Caco-2 (cell line): Measurements from ENCODE around the gene DVL1. TPM values are rescaled to one million over a fixed set of nuclear protein-coding genes. Genes with fewer than 3 reads are reported as not detected.

Experiments
- BruUV-seq: library from RNA; stranded (reverse); fragments of 400-500 nt; replicated peaks from 2 replicates; lab custom pipeline; 2021; lab: Mats Ljungman, UMichigan
- CTCF ChIA-PET: fragments of 300-600 bp; sonication (Branson Sonifier 250); formaldehyde crosslinking; loops from one replicate; lab custom pipeline; 2022; ENCODE audit warnings: antibody characterized with exemption; lab: Charles Lee
- POLR2A ChIA-PET: fragments of 300-600 bp; sonication (Branson Sonifier 250); formaldehyde crosslinking; loops from one replicate; lab custom pipeline; 2022; ENCODE audit warnings: antibody characterized with exemption; lab: Charles Lee
- DNase-seq, 2 experiments: peaks; one replicate each; pipeline versions ENCODE4 v3.0.0 to v3.0.0-alpha.2; 2020 to 2022
- H3K27me3 ChIP-seq: replicated peaks from 2 replicates; pipeline ENCODE4 v1.6.0; 2011; ENCODE audit warnings: low read length; ENCODE audit not compliant: control insufficient read depth, insufficient read depth
- H3K36me3 ChIP-seq: 2 replicates; pipeline ENCODE4 v1.5.1; 2011; ENCODE audit warnings: low read length; ENCODE audit not compliant: control insufficient read depth, insufficient read depth
- H3K4me1 ChIP-seq: fragments of 250-450 bp; sonication (Bioruptor Pico); 2 replicates; pipeline ENCODE4 v1.5.1; 2020; ENCODE audit warnings: mild to moderate bottlenecking
- H3K4me3 ChIP-seq: 2 replicates; pipeline ENCODE4 v1.5.1; 2011; ENCODE audit warnings: low read depth, mild to moderate bottlenecking, control low read depth, low read length
- H3K9me3 ChIP-seq: fragments of 250-450 bp; sonication (Bioruptor Pico); 2 replicates; pipeline ENCODE4 v1.5.1; 2020; ENCODE audit warnings: mild to moderate bottlenecking, moderate library complexity
- H3K27ac Mint-ChIP-seq: one replicate; pipeline ENCODE4 v1.8.0; 2022; ENCODE audit warnings: mixed read lengths; ENCODE audit not compliant: unreplicated experiment
- H3K27me3 Mint-ChIP-seq: one replicate; pipeline ENCODE4 v1.8.0; 2022; ENCODE audit warnings: mixed read lengths; ENCODE audit not compliant: insufficient read depth, unreplicated experiment
- H3K36me3 Mint-ChIP-seq: one replicate; pipeline ENCODE4 v1.8.0; 2022; ENCODE audit warnings: mild to moderate bottlenecking, mixed read lengths; ENCODE audit not compliant: insufficient read depth, unreplicated experiment
- H3K4me1 Mint-ChIP-seq: one replicate; pipeline ENCODE4 v1.8.0; 2022; ENCODE audit warnings: low read depth, mixed read lengths; ENCODE audit not compliant: unreplicated experiment
- H3K4me3 Mint-ChIP-seq: one replicate; pipeline ENCODE4 v1.8.0; 2022; ENCODE audit warnings: mild to moderate bottlenecking, moderate library complexity, mixed read lengths; ENCODE audit not compliant: unreplicated experiment
- H3K9me3 Mint-ChIP-seq: one replicate; pipeline ENCODE4 v1.8.0; 2022; ENCODE audit warnings: mixed read lengths; ENCODE audit not compliant: unreplicated experiment
- intact Hi-C: fragments of 100-400 bp; cut with micrococcal nuclease; formaldehyde crosslinking; loops from one replicate; pipeline ENCODE4 v1.10.0; 2022; ENCODE audit not compliant: unreplicated experiment
- total RNA-seq: library from RNA; stranded (reverse); gene quantifications from 2 replicates; pipeline ENCODE4 v1.2.3, GENCODE V29; 2022
- TF ChIP-seq, protein P1 (sequence below), 2 experiments: fragments of 200-600 bp in 1 of 2; IDR thresholded peaks; 1 replicate in 1 of 2; 2 replicates in 1 of 2; pipeline versions ENCODE4 v1.5.1 to v1.8.0; 2011 to 2022; ENCODE audit warnings: antibody characterized with exemption in 1 of 2, control low read depth in 1 of 2, inconsistent platforms in 1 of 2, low read depth in 1 of 2, low read length in 1 of 2, mild to moderate bottlenecking in 1 of 2, moderate library complexity in 1 of 2; ENCODE audit not compliant: insufficient read depth in 1 of 2, severe bottlenecking in 1 of 2, unreplicated experiment in 1 of 2

The DVL1 gene
- total RNA-seq, 1 experiment from 2014 or later = 40.6 TPM

DNA sequence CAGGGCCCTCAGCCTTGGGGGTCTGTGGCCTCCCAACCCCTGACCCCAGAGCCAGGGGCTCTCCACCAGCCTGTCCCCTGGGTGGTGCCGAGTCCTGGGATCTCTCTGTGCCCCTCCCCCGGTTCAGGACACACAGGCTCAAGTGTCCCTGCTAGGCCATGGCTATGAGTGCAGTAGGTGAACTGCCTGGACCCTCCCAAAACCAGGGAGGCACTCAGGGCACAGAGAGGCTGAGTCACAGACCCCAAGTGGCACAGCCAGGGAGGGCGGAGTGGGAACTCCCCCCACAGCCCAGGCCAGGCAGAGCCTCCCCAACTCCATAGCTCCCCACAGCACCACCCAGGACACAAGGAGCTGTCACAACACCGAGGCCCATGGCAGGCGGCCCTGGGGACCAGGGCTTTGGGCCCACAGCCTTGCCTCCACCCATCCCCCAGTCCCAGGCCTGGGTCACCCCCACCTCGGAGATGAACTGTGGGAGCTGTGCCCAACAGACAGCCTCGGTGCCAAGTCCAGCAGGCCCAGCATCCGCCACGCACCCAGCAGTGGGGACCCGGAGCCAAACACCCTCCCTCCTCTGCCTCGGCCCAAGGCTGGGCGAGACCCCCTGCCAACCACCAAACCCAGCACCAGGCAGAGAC is 3.2 kb downstream of the DVL1 start:
- TF ChIP-seq, protein P1, sequence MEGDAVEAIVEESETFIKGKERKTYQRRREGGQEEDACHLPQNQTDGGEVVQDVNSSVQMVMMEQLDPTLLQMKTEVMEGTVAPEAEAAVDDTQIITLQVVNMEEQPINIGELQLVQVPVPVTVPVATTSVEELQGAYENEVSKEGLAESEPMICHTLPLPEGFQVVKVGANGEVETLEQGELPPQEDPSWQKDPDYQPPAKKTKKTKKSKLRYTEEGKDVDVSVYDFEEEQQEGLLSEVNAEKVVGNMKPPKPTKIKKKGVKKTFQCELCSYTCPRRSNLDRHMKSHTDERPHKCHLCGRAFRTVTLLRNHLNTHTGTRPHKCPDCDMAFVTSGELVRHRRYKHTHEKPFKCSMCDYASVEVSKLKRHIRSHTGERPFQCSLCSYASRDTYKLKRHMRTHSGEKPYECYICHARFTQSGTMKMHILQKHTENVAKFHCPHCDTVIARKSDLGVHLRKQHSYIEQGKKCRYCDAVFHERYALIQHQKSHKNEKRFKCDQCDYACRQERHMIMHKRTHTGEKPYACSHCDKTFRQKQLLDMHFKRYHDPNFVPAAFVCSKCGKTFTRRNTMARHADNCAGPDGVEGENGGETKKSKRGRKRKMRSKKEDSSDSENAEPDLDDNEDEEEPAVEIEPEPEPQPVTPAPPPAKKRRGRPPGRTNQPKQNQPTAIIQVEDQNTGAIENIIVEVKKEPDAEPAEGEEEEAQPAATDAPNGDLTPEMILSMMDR (IDR thresholded peaks at IDR 0.05; ENCODE audit: insufficient read depth in 1 of 2, low read depth in 1 of 2, low read length in 1 of 2, severe bottlenecking in 1 of 2, unreplicated experiment in 1 of 2) = no peak
- no peaks in the 10 kb centered on the region for H3K9me3 ChIP-seq
- no peaks in the 10 kb centered on the region for H3K27me3 ChIP-seq
- CTCF ChIA-PET = no interaction called here
- H3K4me3 ChIP-seq = no peak overlapping the region
- no peak overlapping the region for H3K27ac Mint-ChIP-seq
- H3K4me1 ChIP-seq = peaks cover 14% of the 10 kb centered on the region
- no peaks in the 10 kb centered on the region; the same call in none of the 2 replicates for H3K36me3 ChIP-seq
- H3K27me3 Mint-ChIP-seq = no peaks in the 10 kb centered on the region
- H3K36me3 Mint-ChIP-seq = peaks cover 13% of the 10 kb centered on the region
- DNase-seq = no peak
- BruUV-seq = no TSS peak
- no peaks in the 10 kb centered on the region for H3K4me1 Mint-ChIP-seq
- intact Hi-C loops = loop anchor here (10.0 kb wide), 1 partner anchor 159 kb away; no protein-coding TSS in a partner anchor
- POLR2A ChIA-PET = no interaction called here
- no peaks in the 10 kb centered on the region for H3K9me3 Mint-ChIP-seq
- H3K4me3 Mint-ChIP-seq = no peak overlapping the region

DNA sequence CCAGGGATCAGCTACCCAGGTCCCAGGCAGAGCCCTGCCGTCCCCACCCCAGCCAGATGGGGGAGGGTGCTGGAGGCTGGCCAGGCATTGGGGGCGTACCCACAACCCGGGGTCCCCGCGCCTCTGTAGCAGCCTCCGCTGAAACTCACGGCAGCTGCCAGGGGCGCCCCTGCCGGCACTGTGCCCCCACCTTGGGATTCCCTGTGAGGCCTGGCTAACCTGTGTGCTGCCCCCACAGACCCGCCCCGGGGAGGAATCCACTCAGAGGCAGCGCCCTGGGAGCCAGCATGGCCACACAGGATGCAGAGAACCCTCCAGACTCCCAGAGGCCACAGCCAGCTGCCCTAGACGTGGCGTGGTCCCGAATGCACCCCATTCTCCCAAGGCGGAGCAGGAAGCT is 3.8 kb downstream of the DVL1 start:
- ChIA-PET CTCF (no interaction called here), POLR2A (no interaction called here)
- no peak overlapping the region for H3K4me3 ChIP-seq
- TF ChIP-seq, protein P1 (IDR thresholded peaks at IDR 0.05; ENCODE audit: insufficient read depth in 1 of 2, low read depth in 1 of 2, low read length in 1 of 2, severe bottlenecking in 1 of 2, unreplicated experiment in 1 of 2) = no peak
- Mint-ChIP-seq H3K36me3 (peaks cover 19% of the 10 kb centered on the region), H3K27me3 (no peaks in the 10 kb centered on the region), H3K4me1 (no peaks in the 10 kb centered on the region), H3K4me3 (no peak overlapping the region), H3K9me3 (no peaks in the 10 kb centered on the region), H3K27ac (no peak overlapping the region)
- intact Hi-C loops = loop anchor here (10.0 kb wide), 1 partner anchor 159 kb away; no protein-coding TSS in a partner anchor
- H3K4me1 ChIP-seq = peaks cover 14% of the 10 kb centered on the region
- BruUV-seq = no TSS peak
- DNase-seq = no peak
- no peaks in the 10 kb centered on the region for H3K9me3 ChIP-seq
- no peaks in the 10 kb centered on the region; the same call in none of the 2 replicates for H3K36me3 ChIP-seq
- no peaks in the 10 kb centered on the region for H3K27me3 ChIP-seq

DNA sequence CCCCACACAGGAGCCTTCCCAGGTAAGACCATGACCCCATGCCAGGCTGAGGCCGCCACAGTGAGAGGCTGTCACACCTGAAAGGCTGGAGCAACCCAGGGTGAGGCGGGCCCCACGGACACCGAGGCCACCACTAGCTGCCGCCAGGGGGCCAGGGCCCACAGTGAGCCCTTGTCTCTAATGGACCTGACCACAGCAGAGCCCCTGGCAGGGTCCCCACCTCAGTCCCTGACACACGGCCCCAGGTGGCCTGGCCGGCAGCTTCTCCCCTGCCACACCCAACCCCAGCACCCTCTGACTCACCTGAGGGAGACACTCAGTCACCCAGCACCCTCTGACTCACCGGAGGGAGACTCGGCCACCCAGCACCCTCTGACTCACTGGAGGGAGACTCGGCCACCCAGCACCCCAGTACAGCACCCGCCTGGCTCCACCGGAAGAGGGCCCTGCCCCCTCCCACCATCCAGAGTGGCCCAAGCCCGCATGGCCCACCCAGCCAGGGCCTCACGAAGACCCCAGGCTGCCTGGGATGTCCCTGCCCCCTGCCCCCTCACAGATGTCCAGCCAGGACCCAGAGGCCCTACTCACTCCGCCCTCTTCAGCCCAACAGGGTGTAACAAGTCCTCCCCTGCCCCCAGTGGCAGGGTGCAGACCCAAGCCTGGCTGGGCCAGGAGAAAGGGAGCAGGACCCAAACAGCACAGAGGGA is 4.4 kb downstream of the DVL1 start:
- H3K36me3 ChIP-seq = no peaks in the 10 kb centered on the region; the same call in none of the 2 replicates
- intact Hi-C loops = loop anchor here (10.0 kb wide), 1 partner anchor 160 kb away; no protein-coding TSS in a partner anchor
- BruUV-seq = no TSS peak
- no peaks in the 10 kb centered on the region for H3K9me3 ChIP-seq
- DNase-seq = no peak
- CTCF ChIA-PET = no interaction called here
- Mint-ChIP-seq H3K4me3 (no peak overlapping the region), H3K9me3 (no peaks in the 10 kb centered on the region), H3K27ac (no peak overlapping the region), H3K27me3 (no peaks in the 10 kb centered on the region), H3K36me3 (peaks cover 25% of the 10 kb centered on the region), H3K4me1 (no peaks in the 10 kb centered on the region)
- peaks cover 14% of the 10 kb centered on the region for H3K4me1 ChIP-seq
- no peaks in the 10 kb centered on the region for H3K27me3 ChIP-seq
- TF ChIP-seq, protein P1 (IDR thresholded peaks at IDR 0.05; ENCODE audit: insufficient read depth in 1 of 2, low read depth in 1 of 2, low read length in 1 of 2, severe bottlenecking in 1 of 2, unreplicated experiment in 1 of 2) = peak in 1 of 2 experiments; percentile 29
- H3K4me3 ChIP-seq = no peak overlapping the region
- POLR2A ChIA-PET = no interaction called here
